Gastroesophageal sphincter (tissue), 4 donors: ENCODE data around the gene STAMBP. TPM values are rescaled to one million over a fixed set of nuclear protein-coding genes. Genes with fewer than 3 reads are reported as not detected.
"Not testable (repeated sequence)": the region's sequence is repeated elsewhere in the genome, so short reads cannot be mapped to it uniquely, and the experiment has no call there.

Experiments used
- ATAC-seq: fragments of 150-250 bp; one replicate; pipeline ENCODE4 v1.9.1; 2016; ENCODE audit warnings: mild to moderate bottlenecking, moderate library complexity
- H3K27ac ChIP-seq, 4 donors: fragments of 200-600 bp; sonication (generic) in 3 of 4; 1 replicate in 3 of 4; 2 replicates in 1 of 4; pipeline ENCODE4 v1.5.1; 2016 to 2019
- H3K27me3 ChIP-seq: fragments of 200-600 bp; sonication (generic); one replicate; pipeline ENCODE4 v1.5.1; 2019
- H3K36me3 ChIP-seq, 2 donors: fragments of 200-600 bp; sonication (generic); one replicate each; pipeline ENCODE4 v1.5.1; 2019; ENCODE audit warnings: control low read depth in 1 of 2
- H3K4me1 ChIP-seq, 3 donors: fragments of 200-600 bp; sonication (generic); 1 replicate in 2 of 3; 2 replicates in 1 of 3; pipeline ENCODE4 v1.5.1; 2016 to 2019; ENCODE audit warnings: control low read depth in 2 of 3
- H3K4me3 ChIP-seq, 2 donors: fragments of 200-600 bp; sonication (generic); one replicate each; pipeline ENCODE4 v1.5.1; 2019; ENCODE audit warnings: mild to moderate bottlenecking in 1 of 2, moderate library complexity in 1 of 2
- H3K9me3 ChIP-seq, 3 donors: fragments of 200-600 bp; sonication (generic); one replicate each; pipeline ENCODE4 v1.5.1; 2017 to 2019; ENCODE audit warnings: control low read depth in 2 of 3
- CTCF ChIP-seq, 4 experiments: fragments of 200-600 bp in 2 of 4; fragments of 450-650 bp in 2 of 4; sonication (generic) in 1 of 4; IDR thresholded peaks; one replicate each; pipeline ENCODE4 v1.5.1; 2017 to 2019; ENCODE audit warnings: antibody characterized with exemption in 4 of 4, mild to moderate bottlenecking in 2 of 4, moderate library complexity in 2 of 4
- EP300 ChIP-seq: sonication (generic); formaldehyde crosslinking; IDR thresholded peaks from one replicate; pipeline ENCODE4 v1.6.1; 2017; ENCODE audit warnings: antibody characterized with exemption, mild to moderate bottlenecking
- POLR2A ChIP-seq, 2 donors: fragments of 450-650 bp; IDR thresholded peaks; one replicate each; pipeline ENCODE4 v1.6.1; 2017; ENCODE audit warnings: antibody characterized with exemption in 2 of 2, mild to moderate bottlenecking in 2 of 2, moderate library complexity in 1 of 2
- POLR2AphosphoS5 ChIP-seq: sonication (generic); formaldehyde crosslinking; IDR thresholded peaks from one replicate; pipeline ENCODE4 v1.6.1; 2017; ENCODE audit warnings: antibody characterized with exemption
- WGBS, 2 donors: methylation state at CpG; one replicate each; pipeline ENCODE4 v1.1.5; 2018; ENCODE audit warnings: low coverage in 1 of 2; 5-methylcytosine and 5-hydroxymethylcytosine counted together
- total RNA-seq, 4 donors: library from RNA; depleted of rRNA; stranded (reverse); fragments of >200 nt; gene quantifications; one replicate each; pipeline ENCODE4 v1.1.0, GENCODE V29; 2016

The STAMBP gene
- total RNA-seq, 4 donors from 2014 or later: 37.7 to 82.0 (median 44.1) TPM

DNA sequence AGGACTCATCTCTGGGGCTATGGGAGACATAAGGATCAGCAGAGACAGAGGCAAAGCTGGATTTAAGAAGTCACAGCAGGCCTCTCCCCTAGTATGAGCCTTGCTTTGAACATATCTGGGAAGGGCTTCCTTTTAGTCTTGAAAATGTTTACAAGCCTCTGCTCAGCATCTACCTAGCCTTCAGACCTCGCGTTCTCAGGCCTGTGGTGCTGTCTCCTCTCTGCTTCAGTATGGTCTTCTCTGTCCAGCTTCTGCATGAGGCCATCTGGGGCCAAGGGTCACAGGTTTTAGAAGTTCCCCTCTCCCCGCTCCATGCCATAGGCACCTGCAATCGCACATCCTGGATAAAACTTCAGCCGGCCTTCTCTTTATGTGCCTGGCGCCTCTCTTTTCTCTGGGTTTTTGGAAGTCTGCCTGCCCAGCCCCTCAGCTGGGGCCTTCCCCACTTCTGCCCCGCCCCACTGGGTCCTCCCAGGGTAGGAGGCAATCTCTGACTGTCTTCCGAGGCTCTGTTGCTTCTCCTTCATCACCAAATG is 71.1 kb downstream of the STAMBP start:
- WGBS, 2 donors: 34 to 64% methylated on average over 5 to 6 of the region's 8 CpGs
- peak overlapping the region; percentile 63 to 72 for H3K4me3 ChIP-seq
- peak overlapping the region; percentile 60 to 98 (median 92) for H3K27ac ChIP-seq
- ATAC-seq: no peak
- peaks cover 0 to 57% of the 10 kb centered on the region in 2 donors for H3K36me3 ChIP-seq
- H3K4me1 ChIP-seq: peaks cover 0 to 78% (median 0%) of the 10 kb centered on the region in 3 donors
- no peak for TF ChIP-seq POLR2AphosphoS5
- TF ChIP-seq POLR2A (IDR thresholded peaks at IDR 0.05): no peak
- no peak for TF ChIP-seq EP300
- no peak for TF ChIP-seq CTCF (IDR thresholded peaks at IDR 0.05)
- no peaks in the 10 kb centered on the region for H3K9me3 ChIP-seq
- no peaks in the 10 kb centered on the region for H3K27me3 ChIP-seq

- TF ChIP-seq EP300 (no peak), POLR2A (IDR thresholded peaks at IDR 0.05) (no peak), POLR2AphosphoS5 (peak; percentile 2), CTCF (IDR thresholded peaks at IDR 0.05) (no peak)
- peak overlapping the region in 1 of 2 donors; percentile 63 for H3K4me3 ChIP-seq
- peaks cover 0 to 57% of the 10 kb centered on the region in 2 donors for H3K36me3 ChIP-seq
- H3K4me1 ChIP-seq: peaks cover 0 to 75% (median 0%) of the 10 kb centered on the region in 3 donors
- no peak for ATAC-seq
- peak overlapping the region; percentile 72 to 98 (median 92) for H3K27ac ChIP-seq
- no peaks in the 10 kb centered on the region for H3K27me3 ChIP-seq
- H3K9me3 ChIP-seq: no peaks in the 10 kb centered on the region
- WGBS, 2 donors: no CpG with 5 or more reads among the region's 10 CpGs
These were observed 72.4 kb downstream of the STAMBP start for GRCh38 chr2:73901143-73901542.

DNA sequence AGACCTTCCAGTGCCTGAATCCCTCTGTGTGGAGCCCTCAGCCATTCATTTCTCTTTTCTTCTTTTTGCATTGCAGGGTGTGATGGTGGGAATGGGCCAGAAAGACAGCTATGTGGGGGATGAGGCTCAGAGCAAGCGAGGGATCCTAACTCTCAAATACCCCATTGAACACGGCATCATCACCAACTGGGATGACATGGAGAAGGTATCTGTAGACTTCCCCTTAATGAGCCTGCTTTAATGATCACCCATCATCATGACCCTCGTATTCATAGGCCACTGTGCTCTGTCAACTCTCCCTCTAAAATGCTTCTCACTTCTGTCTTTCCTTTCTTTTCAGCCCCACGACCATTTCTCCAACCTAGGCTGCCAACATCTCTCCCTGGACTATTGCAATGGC is 73.5 kb downstream of the STAMBP start:
- H3K27ac ChIP-seq: peak overlapping the region; percentile 72 to 98 (median 92)
- TF ChIP-seq POLR2AphosphoS5: no peak
- TF ChIP-seq POLR2A (IDR thresholded peaks at IDR 0.05): no peak
- no peak for TF ChIP-seq EP300
- no peak for TF ChIP-seq CTCF (IDR thresholded peaks at IDR 0.05)
- H3K4me3 ChIP-seq: no peak overlapping the region
- H3K4me1 ChIP-seq: peaks cover 0 to 75% (median 0%) of the 10 kb centered on the region in 3 donors
- no peak for ATAC-seq
- H3K27me3 ChIP-seq: no peaks in the 10 kb centered on the region
- peaks cover 0 to 54% of the 10 kb centered on the region in 2 donors for H3K36me3 ChIP-seq
- no peaks in the 10 kb centered on the region for H3K9me3 ChIP-seq
- 40 to 55% methylated on average over 4 of the region's 4 CpGs for WGBS, 2 donors

DNA sequence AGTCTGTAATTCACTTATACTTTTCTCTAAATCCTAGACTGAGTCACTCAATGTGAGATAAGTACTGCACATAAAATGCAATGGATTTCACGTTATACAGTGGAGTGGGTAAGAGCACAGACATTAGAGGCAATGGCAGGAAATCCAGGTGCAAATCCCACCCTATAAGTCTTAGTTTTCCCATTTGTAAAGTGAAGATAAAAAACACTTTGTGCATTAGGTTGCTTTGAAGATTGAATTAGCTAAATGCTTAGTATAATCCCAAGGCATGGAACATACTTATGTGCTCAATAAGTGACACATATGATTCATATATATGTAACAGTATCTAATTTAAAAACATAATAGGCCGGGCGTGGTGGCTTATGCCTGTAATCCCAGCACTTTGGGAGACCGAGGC is 74.6 kb downstream of the STAMBP start:
- peaks cover 0 to 79% (median 0%) of the 10 kb centered on the region in 3 donors for H3K4me1 ChIP-seq

GRCh38 chr2:73903949-73904613 is 75.3 kb downstream of the STAMBP start:
- peak overlapping the region; percentile 69 to 98 (median 92) for H3K27ac ChIP-seq
- H3K4me1 ChIP-seq: peaks cover 0 to 84% (median 0%) of the 10 kb centered on the region in 3 donors
- not testable (repeated sequence) for H3K9me3 ChIP-seq, H3K27me3 ChIP-seq, H3K4me3 ChIP-seq, ATAC-seq
- 39 to 58% methylated on average over 3 to 4 of the region's 5 CpGs for WGBS, 2 donors
- peaks cover 3 to 72% of the 10 kb centered on the region in 2 donors for H3K36me3 ChIP-seq

More for the DNA sequence above, 74.6 kb downstream of the STAMBP start:
- H3K36me3 ChIP-seq: peaks cover 0 to 64% of the 10 kb centered on the region in 2 donors
- H3K27ac ChIP-seq: peak overlapping the region; percentile 72 to 98 (median 92)
- H3K4me3 ChIP-seq: no peak overlapping the region
- no peaks in the 10 kb centered on the region for H3K27me3 ChIP-seq
- H3K9me3 ChIP-seq: no peaks in the 10 kb centered on the region
- no peak for ATAC-seq
- WGBS, 2 donors: 51 to 52% methylated on average over 4 of the region's 4 CpGs
- no peak for TF ChIP-seq POLR2AphosphoS5
- no peak for TF ChIP-seq EP300
- TF ChIP-seq POLR2A (IDR thresholded peaks at IDR 0.05): no peak
- no peak for TF ChIP-seq CTCF (IDR thresholded peaks at IDR 0.05)
